Fibroblast of skin of right biceps (primary cell): ENCODE results near the gene DET1.

Source experiments
- DNase-seq: peaks from one replicate; pipeline ENCODE4 v3.0.0-alpha.2; 2013

The DET1 gene

GRCh38 chr15:88463870-88464532, 82.5 kb downstream of the DET1 start:
- no peak for DNase-seq
